ENCODE measurements around the gene TEN1.

Gene TEN1

DNA sequence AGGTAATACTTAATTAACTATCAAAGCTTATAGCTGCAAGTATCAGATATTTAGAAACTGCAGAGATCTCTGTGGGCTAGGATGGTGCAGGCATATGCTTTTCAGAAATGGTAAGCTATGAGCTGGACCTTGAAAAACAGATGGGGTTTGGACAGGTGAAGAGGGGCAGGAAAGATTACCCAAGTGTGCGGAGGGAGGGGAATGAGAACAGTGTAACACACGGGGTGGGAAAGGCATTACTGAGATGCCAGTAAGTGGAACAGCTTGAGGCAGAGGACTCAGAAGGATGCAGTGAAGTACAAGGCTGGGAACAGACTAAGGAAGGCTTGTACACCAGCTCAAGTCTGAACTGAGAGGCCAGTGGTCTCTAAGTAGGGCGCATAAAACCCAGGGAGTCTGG lies 70.2 kb downstream of the TEN1 start:
- in situ Hi-C loops (cut with MboI; ENCODE audit: low sequenced_read_pairs), result no loop called here

DNA sequence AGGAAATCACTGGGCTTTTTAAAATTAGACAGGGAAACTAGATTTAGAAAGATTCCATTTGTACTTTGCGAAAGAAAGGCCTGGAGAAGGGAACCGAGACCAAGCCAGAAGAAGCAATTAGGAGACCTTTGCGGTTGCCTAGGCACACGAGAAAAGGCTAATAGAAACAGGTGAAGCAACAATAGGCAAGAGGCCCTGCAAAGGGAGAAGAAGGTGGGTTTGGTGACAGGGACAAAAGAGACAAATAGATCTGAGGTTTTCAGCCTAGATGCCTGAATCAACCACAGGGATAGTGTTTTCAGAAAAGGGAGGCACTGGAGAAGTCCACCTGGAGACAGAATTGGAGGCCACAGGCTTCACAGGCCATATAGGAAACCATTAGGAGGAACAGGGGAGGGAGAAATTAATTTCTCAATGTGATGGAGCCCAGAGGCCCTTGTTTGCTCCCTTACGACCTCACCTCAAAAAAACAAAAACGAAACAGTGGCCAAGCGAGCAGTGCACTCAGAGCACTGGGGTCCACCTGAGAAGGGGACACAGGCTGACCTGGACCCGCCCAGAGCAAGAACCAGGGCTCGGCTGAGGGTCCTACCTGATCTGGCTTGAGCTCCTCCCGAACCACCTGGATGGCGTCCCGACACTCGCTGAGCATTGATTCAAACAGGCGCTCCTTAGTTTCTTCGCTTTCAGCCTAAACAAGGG lies 70.9 kb downstream of the TEN1 start:
- in situ Hi-C loops (cut with MboI; ENCODE audit: low sequenced_read_pairs), result no loop called here
